ENCODE data around the gene WWC2.

GRCh38 chr4:183200453-183200852, 101.4 kb downstream of the WWC2 start:
- no peak for TF ChIP-seq CTCF (IDR thresholded peaks at IDR 0.05)
- no peak for TF ChIP-seq EZH2 (IDR thresholded peaks at IDR 0.05)
- no peak for TF ChIP-seq EZH2phosphoT487 (IDR thresholded peaks at IDR 0.05)
